Large intestine (tissue), 3 donors: Measurements from ENCODE around the gene FOXO1. TPM values are rescaled to one million over a fixed set of nuclear protein-coding genes. Genes with fewer than 3 reads are reported as not detected.

Experiments
- DNase-seq, 2 donors: peaks; one replicate each; pipeline versions ENCODE4 v3.0.0 to v3.0.0-alpha.2; 2013
- H3K27ac ChIP-seq: one replicate; pipeline ENCODE4 v1.5.1; 2013; ENCODE audit warnings: low read length
- H3K27me3 ChIP-seq: 2 replicates; pipeline ENCODE4 v1.6.1; 2013; ENCODE audit warnings: low read length; ENCODE audit not compliant: control insufficient read depth, insufficient read depth
- H3K36me3 ChIP-seq: 2 replicates; pipeline ENCODE4 v1.6.1; 2013; ENCODE audit warnings: low read length; ENCODE audit not compliant: control insufficient read depth, insufficient read depth
- H3K4me1 ChIP-seq: one replicate; pipeline ENCODE4 v1.6.1; 2013; ENCODE audit warnings: low read length; ENCODE audit not compliant: control insufficient read depth, insufficient read depth
- H3K4me3 ChIP-seq: one replicate; pipeline ENCODE4 v1.5.1; 2013; ENCODE audit warnings: low read length
- H3K9me3 ChIP-seq: one replicate; pipeline ENCODE4 v1.6.1; 2013; ENCODE audit warnings: mild to moderate bottlenecking, low read depth, low read length, moderate library complexity; ENCODE audit not compliant: control insufficient read depth
- WGBS: methylation state at CpG from one replicate; pipeline ENCODE4 v1.1.5; 2013; ENCODE audit warnings: low lambda C conversion rate; ENCODE audit not compliant: insufficient coverage; 5-methylcytosine and 5-hydroxymethylcytosine counted together
- polyA plus RNA-seq: library from polyadenylated mRNA; unstranded; fragments of 120-200 nt; gene quantifications from one replicate; pipeline ENCODE4 v1.2.1, GENCODE V29; 2013

The FOXO1 gene
- polyA plus RNA-seq, 1 donor: 11.2 TPM

DNA sequence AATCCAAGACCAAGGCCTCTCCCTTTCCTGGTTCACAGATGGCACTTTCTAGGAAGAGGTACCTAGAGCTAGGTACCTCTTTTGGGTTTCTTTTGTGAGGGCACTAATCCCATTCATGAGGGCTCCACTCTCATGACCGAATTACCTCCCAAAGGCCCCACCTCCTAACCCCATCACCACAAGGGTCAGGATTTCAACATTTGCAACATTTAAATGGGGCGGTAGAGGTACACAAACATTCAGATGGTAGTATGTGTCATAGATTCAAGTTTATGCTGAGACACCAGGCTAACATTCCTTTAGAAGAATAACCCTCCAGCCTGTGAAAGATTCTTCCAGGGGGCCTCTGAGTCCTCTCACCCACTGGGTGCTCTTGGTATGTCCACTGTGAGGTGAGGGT is 116.3 kb downstream of the FOXO1 start:
- WGBS: no CpG with 5 or more reads among the region's 2 CpGs
- Histone ChIP-seq H3K4me3 (no peak overlapping the region), H3K27ac (no peak overlapping the region), H3K9me3 (no peaks in the 10 kb centered on the region), H3K27me3 (no peaks in the 10 kb centered on the region), H3K36me3 (no peaks in the 10 kb centered on the region), H3K4me1 (no peaks in the 10 kb centered on the region)
- DNase-seq: no peak

DNA sequence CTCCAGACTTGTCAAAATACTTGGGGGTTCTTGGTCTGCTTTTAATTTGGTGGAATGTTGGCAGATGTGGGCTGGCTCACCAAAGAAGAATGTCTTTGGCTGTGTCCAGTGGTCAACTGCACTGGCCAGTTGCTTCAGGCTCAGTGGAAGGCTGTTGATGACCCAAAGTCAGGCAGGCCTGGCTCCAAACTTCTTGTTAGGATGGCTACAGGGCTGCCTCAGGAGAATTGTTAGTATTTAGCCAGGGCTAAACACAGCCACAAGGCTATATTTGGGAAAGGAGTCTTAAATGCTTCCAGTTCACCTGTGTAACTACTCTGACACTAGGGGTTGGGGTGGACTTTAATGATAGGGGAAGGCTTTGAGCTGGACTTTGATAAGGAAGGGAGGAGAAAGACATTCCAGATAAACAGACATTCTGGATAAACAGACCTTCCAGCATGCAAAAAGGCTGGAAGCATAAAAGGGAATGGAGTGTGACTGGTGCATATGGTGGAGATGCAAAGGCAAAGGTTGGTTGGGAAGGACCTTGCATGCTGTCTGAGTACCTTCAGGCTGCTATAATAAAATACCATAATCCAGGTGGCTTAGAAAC is 116.8 kb downstream of the FOXO1 start:
- H3K4me3 ChIP-seq: no peak overlapping the region

DNA sequence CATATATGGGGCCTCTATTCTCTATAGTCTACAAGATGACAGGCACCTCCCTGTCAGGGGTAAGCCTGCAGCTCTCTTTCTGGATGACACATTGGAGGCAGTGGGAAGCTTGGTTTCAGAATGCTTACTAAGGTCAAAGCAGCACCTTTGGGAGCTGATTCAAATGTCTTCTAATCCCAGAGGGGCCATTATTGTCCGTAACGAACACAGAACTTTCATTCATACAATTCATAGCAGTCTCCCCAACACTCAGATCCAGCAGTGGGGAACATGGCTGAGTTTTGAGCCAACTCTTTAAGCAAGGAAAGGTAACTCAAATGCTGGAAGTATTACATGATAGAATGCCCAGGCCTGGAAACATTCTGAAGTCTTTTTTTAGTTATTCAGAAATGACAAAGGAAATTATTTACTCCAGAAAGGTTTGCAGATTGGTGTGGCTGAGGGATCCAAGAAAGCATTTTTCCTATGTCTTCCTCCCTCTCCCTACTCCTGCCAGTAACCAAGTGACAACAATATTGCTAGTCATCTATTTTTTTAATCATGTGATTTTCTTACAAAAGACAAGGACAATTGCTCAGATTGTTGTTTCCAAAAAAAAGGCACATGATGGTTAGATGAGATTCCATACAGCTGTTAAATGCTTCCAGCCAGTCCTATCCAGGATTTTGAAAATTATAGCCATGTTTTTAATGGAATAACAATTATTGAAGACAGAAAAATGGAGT is 118.7 kb downstream of the FOXO1 start:
- H3K4me1 ChIP-seq: no peaks in the 10 kb centered on the region
- no peaks in the 10 kb centered on the region for H3K36me3 ChIP-seq
- no peaks in the 10 kb centered on the region for H3K9me3 ChIP-seq
- no peaks in the 10 kb centered on the region for H3K27me3 ChIP-seq
- H3K4me3 ChIP-seq: no peak overlapping the region
- DNase-seq: no peak
- H3K27ac ChIP-seq: no peak overlapping the region
- no CpG with 5 or more reads among the region's 2 CpGs for WGBS

More for the DNA sequence above, 116.8 kb downstream of the FOXO1 start:
- Histone ChIP-seq H3K9me3 (no peaks in the 10 kb centered on the region), H3K4me1 (no peaks in the 10 kb centered on the region), H3K36me3 (no peaks in the 10 kb centered on the region), H3K27ac (no peak overlapping the region), H3K27me3 (no peaks in the 10 kb centered on the region)
- DNase-seq: no peak

DNA sequence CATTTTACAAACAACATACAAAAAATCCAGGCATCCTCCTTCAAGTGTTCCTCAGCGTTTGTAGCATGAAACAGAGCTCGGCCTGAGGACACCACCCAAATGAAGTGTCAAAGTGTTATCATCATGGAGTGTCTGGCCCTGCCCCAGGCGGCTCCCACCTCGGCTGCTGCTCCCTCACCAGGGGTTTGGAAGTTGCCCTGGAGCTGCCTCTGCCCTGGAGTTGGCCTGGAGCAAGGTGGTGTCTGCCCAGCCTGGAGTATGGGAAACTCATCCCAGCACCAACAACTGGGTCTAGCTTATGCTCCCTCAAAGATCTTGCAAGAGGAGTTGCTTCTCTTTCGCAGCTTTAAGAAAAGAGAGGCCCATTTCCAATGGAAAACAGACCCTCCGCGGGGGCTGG is 120.4 kb downstream of the FOXO1 start:
- H3K9me3 ChIP-seq: no peaks in the 10 kb centered on the region
- no peak overlapping the region for H3K27ac ChIP-seq
- H3K4me1 ChIP-seq: no peaks in the 10 kb centered on the region
- DNase-seq: no peak
- WGBS: no CpG with 5 or more reads among the region's 7 CpGs
- H3K36me3 ChIP-seq: no peaks in the 10 kb centered on the region
- no peak overlapping the region for H3K4me3 ChIP-seq
- no peaks in the 10 kb centered on the region for H3K27me3 ChIP-seq

DNA sequence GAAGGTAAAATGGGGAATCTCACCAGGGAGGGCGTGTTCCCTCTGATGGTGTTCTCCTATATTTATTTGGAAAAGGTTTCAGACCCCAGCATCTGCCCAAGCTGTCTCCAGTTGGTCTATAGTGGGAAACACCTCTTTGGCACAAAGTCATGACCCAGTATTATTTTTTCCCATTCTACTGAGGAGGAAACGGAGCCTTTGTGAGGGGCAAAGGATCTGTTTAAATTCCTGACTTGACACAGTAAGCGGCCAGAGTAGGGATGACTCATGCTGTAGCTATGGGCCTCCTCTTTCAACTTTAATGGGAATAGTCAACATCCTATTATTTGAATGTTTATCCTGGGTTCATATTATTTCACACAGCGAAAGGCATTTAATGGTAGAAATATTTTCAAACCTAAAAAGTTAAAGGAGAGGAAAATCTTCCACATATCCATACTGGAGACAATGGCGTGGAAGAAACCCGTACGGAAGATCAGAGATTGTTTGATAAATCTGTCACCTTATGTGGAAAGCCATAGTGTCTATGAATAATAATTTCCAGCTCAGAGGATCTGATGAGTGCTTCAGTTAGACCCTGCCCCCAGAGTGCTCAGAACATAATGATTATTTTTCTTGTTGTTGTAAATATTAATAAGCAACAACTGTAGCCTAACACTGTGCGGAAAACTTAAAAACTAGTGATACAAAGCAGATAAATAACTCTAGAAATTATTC is 126.0 kb downstream of the FOXO1 start:
- 100% methylated on average over 1 of the region's 8 CpGs for WGBS
- Histone ChIP-seq H3K27ac (no peak overlapping the region), H3K4me1 (peaks cover 8% of the 10 kb centered on the region), H3K9me3 (no peaks in the 10 kb centered on the region), H3K27me3 (no peaks in the 10 kb centered on the region), H3K4me3 (no peak overlapping the region), H3K36me3 (no peaks in the 10 kb centered on the region)
- no peak for DNase-seq

DNA sequence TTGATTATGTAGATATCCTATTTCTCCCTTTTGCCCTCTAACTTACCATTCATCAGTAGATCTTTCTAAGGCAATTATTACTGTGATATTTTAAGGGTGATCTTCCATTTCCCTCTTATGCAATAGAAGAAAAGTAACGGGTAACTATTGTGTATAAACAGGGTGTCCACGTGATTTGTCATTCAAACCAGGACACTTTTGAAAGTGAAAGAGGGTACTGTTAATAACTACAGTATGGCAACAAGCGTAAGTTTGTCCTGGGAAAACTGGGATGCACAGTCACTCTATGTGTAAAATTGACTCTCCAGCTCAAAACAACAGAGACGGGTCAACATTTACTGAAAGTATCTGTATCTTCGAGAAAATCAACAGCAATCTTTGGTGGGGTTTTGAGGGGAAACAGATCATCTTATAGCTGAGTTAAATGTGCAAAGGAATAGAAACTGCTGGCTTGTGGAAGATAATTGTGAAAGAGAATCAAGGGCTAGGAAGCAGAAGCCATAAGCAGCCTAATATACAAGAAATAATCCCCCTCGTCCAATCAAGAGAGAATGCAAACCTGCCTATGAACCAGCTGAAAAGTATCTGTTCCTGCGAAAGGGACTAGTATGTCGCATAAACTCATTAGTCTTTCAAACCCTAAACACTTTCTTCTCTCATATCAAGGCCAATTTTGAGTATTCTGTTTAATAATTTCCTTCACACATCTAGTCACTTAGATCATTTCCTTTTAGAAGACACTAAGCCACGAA is 126.7 kb downstream of the FOXO1 start:
- no peaks in the 10 kb centered on the region for H3K36me3 ChIP-seq
- no peak for DNase-seq
- H3K9me3 ChIP-seq: peaks cover 3% of the 10 kb centered on the region
- 98% methylated on average over 5 of the region's 9 CpGs for WGBS
- H3K4me3 ChIP-seq: no peak overlapping the region
- H3K4me1 ChIP-seq: peaks cover 8% of the 10 kb centered on the region
- H3K27ac ChIP-seq: no peak overlapping the region
- no peaks in the 10 kb centered on the region for H3K27me3 ChIP-seq

DNA sequence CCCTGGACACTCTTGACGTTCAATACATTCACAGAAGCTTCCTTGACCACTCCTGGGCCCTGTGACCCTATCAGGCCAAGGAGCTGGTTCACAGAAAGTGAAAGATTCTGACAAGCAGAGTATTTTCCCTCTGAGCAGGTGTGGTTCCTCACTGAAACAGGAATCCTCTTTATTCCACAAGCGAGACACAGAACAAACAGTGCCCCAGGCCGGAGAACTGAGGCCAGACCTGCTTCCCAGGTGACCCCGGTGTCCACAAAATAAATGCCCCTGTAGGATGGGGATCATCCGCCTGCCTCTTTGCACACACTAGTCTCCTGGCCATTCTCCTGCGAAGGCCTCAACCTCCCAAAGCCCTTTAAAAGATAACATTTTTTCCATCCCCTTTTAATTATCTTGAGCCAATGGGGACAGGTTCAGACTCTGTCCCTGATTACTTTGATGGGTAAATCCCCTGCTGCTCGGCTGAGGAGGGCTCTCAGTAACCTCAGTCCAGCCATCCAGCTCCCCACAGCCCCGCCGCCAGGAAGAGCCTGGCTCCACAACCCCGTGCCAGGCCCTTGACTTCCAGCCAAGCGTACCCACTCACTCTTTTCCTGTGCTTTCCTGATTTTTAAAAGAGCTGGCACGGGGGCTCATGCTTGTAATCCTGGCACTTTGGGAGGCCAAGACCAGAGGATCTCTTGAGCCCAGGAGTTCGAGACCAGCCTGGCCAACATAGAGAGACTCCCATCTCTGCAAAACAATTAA is 129.1 kb downstream of the FOXO1 start:
- Histone ChIP-seq H3K9me3 (peaks cover 3% of the 10 kb centered on the region), H3K4me1 (peaks cover 11% of the 10 kb centered on the region), H3K4me3 (no peak overlapping the region), H3K36me3 (no peaks in the 10 kb centered on the region), H3K27me3 (no peaks in the 10 kb centered on the region), H3K27ac (peak overlapping the region; percentile 10)
- no CpG with 5 or more reads among the region's 13 CpGs for WGBS
- no peak for DNase-seq

DNA sequence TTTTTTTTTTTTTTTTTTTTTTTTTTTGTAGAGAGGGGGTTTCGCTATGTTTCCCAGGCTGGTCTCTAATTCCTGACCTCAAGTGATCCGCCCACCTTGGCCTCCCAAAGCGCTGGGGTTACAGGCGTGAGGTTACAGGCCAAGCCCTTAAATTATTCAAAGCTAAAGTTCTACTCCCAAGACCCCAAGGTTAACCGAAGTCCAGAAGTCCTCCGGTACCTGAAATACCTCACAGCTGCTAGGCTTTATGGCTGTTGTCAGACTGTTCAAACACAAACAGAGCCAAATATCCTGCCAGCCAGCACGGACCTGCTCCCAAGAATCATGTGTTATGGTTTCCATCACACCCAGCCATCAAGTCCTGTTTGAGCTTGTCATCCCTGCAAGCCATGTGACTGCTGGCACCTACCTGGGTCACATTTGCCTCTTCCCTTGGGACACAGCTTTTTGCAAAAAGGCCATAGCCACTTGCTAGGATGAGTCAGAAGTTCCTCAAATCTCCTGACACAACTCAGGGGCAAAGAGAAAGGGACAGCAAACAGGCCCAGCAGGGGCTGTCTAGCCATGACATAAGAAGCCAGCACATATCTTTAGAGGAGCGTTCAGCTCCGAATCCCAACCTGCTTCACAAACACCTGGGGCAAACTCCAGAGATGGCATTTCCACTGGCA is 129.9 kb downstream of the FOXO1 start:
- H3K27me3 ChIP-seq: no peaks in the 10 kb centered on the region
- peak; percentile 45 to 86 for DNase-seq
- no peak overlapping the region for H3K4me3 ChIP-seq
- H3K36me3 ChIP-seq: no peaks in the 10 kb centered on the region
- no CpG with 5 or more reads among the region's 9 CpGs for WGBS
- H3K4me1 ChIP-seq: peaks cover 11% of the 10 kb centered on the region
- peak overlapping the region; percentile 10 for H3K27ac ChIP-seq
- peaks cover 3% of the 10 kb centered on the region for H3K9me3 ChIP-seq

DNA sequence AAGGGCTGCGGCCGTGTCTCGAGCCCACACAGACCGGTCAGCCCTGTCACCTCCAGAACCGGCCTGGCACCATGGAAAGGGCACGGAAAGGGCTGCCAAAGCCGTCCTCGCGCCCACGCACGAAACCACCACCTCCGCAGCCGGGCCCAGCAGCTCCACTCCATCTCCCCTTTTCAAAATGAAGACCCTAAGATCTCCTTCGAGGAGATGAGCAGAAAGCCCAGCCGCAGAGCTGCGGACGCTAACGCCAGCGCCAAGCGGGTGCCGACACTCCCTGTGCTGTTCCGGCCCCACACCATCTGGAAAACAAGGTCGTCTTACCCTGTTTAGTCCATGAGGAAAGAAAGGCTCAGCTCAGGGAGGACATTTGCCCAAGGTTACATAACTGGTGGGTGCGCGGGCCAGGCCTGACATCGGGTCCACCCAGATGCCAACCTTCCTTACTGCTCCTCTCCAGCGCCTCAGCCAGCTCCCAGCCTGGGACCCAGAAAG is 131.1 kb downstream of the FOXO1 start:
- Histone ChIP-seq H3K4me3 (no peak overlapping the region), H3K27me3 (peaks cover 4% of the 10 kb centered on the region), H3K9me3 (peaks cover 3% of the 10 kb centered on the region), H3K4me1 (peaks cover 11% of the 10 kb centered on the region), H3K36me3 (no peaks in the 10 kb centered on the region), H3K27ac (no peak overlapping the region)
- DNase-seq: no peak
- no CpG with 5 or more reads among the region's 27 CpGs for WGBS
